Neural crest cell (in vitro differentiated cells): ENCODE measurements around the gene POGLUT2. TPM values are rescaled to one million over a fixed set of nuclear protein-coding genes. Genes with fewer than 3 reads are reported as not detected.

Experiments used
- DNase-seq: peaks from one replicate; pipeline ENCODE4 v3.0.0; 2021; ENCODE audit warnings: low read depth, mixed read lengths, low spot score
- H3K27ac Mint-ChIP-seq: one replicate; pipeline ENCODE4 v1.8.0; 2021; ENCODE audit warnings: mild to moderate bottlenecking, mixed read lengths; ENCODE audit not compliant: unreplicated experiment
- H3K27me3 Mint-ChIP-seq: 2 replicates; pipeline ENCODE4 v1.8.0; 2021; ENCODE audit warnings: low read depth, mild to moderate bottlenecking, mixed read lengths
- H3K36me3 Mint-ChIP-seq: 2 replicates; pipeline ENCODE4 v1.8.0; 2021; ENCODE audit warnings: low read depth, mild to moderate bottlenecking, mixed read lengths
- H3K4me1 Mint-ChIP-seq: 2 replicates; pipeline ENCODE4 v1.8.0; 2021; ENCODE audit warnings: mixed read lengths
- H3K4me3 Mint-ChIP-seq: one replicate; pipeline ENCODE4 v1.8.0; 2021; ENCODE audit warnings: mild to moderate bottlenecking, mixed read lengths
- H3K9me3 Mint-ChIP-seq: 2 replicates; pipeline ENCODE4 v1.8.0; 2021; ENCODE audit warnings: mixed read lengths
- total RNA-seq: library from RNA; stranded (reverse); gene quantifications from 2 replicates; pipeline ENCODE4 v1.2.1, GENCODE V29; 2021
- TF ChIP-seq, protein P1 (sequence below): fragments of 200-600 bp; sonication (generic); conservative IDR thresholded peaks from 2 replicates; pipeline ENCODE4 v1.5.0; 2021; ENCODE audit warnings: antibody characterized with exemption, mild to moderate bottlenecking

POGLUT2 gene
- total RNA-seq, 1 donor from 2014 or later, result 31.1 TPM

DNA sequence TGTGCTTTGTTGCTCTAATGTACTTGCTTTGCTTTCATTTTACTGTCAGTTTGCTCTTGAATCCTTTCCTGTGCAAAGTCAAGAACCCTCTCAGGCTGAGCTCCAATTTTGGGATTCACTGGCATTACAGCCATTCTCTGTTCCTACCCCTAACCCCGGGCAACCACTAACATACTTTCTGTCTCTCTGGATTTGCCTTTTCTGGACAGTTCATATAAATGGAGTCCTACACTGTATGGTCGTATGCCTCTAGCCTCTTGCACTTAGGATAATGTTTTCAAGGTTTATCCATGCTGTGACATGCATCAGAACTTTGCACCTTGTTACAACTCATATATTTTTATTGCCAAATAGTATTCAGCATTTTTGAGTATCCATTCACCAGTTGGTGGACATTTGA, 22.5 kb downstream of the POGLUT2 start:
- peaks cover 13% of the 10 kb centered on the region for H3K36me3 Mint-ChIP-seq
- H3K4me3 Mint-ChIP-seq, result no peak overlapping the region
- H3K9me3 Mint-ChIP-seq, result peaks cover 5% of the 10 kb centered on the region
- no peaks in the 10 kb centered on the region for H3K27me3 Mint-ChIP-seq
- TF ChIP-seq, protein P1, sequence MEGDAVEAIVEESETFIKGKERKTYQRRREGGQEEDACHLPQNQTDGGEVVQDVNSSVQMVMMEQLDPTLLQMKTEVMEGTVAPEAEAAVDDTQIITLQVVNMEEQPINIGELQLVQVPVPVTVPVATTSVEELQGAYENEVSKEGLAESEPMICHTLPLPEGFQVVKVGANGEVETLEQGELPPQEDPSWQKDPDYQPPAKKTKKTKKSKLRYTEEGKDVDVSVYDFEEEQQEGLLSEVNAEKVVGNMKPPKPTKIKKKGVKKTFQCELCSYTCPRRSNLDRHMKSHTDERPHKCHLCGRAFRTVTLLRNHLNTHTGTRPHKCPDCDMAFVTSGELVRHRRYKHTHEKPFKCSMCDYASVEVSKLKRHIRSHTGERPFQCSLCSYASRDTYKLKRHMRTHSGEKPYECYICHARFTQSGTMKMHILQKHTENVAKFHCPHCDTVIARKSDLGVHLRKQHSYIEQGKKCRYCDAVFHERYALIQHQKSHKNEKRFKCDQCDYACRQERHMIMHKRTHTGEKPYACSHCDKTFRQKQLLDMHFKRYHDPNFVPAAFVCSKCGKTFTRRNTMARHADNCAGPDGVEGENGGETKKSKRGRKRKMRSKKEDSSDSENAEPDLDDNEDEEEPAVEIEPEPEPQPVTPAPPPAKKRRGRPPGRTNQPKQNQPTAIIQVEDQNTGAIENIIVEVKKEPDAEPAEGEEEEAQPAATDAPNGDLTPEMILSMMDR, result no peak
- H3K27ac Mint-ChIP-seq, result no peak overlapping the region
- DNase-seq, result no peak
- H3K4me1 Mint-ChIP-seq, result peaks cover 26% of the 10 kb centered on the region

DNA sequence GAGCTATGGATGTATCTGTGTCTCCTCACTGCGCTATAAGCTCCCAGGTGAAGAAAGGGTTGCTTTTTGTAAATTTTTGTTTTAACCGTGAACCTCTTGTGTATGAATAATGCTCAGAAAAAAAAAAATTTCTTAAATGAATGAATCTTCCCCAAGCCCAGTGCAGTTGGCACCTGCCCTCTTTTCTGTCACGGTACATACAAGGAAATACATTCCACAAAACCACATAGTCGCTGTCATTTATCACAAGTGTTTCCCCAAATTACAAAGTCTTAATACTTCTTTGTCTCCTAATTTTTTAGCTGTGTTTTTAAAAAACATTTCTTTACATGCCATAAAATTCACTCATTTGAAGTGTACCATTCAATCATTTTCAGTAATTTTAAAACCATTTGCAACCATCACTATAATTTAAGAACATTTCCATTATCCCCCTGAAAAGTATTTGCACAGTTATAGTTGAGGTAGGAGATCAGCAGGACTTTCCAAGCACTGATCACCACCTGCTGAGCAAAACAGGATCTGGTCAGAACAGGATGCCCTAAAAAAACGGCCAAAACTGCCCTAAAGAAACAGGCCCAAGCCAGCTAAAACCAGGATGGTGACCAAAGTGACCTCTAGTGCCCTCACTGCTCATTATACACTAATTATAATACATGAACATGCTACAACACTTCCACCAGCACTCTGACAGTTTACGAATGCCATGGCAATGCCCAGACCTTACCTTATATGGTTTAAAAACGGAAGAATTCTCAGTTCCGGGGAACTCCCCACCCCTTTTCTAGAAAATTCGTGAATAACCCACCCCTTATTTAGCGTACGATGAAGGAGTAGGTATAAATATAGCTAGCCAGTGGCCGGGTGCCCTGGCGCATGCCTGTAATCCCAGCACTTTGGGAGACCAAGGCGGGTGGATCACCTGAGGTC, 23.9 kb downstream of the POGLUT2 start:
- H3K36me3 Mint-ChIP-seq, result peaks cover 8% of the 10 kb centered on the region
- TF ChIP-seq, protein P1, result no peak
- no peak overlapping the region for H3K27ac Mint-ChIP-seq
- no peak for DNase-seq
- no peaks in the 10 kb centered on the region for H3K27me3 Mint-ChIP-seq
- peaks cover 31% of the 10 kb centered on the region for H3K4me1 Mint-ChIP-seq
- peak overlapping the region; percentile 86 for H3K4me3 Mint-ChIP-seq
- H3K9me3 Mint-ChIP-seq, result peaks cover 2% of the 10 kb centered on the region

DNA sequence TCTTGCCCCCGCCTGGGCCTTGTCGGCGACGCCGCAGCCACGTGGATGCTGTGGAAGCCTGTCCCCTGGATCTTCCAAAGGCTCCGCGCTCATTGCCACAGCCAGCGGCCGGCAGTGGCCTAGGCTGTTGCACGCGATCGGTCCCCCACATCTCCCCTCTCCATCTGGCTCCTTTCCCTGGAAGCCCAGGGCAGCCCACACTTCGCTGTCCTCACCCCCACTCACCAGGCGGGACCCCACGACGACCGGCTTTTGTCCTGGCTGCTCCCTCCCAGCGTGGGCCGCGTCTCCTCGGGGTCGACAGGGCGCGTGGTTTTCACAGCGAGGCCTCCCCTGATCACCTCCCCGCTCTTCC, 24.6 kb downstream of the POGLUT2 start:
- Mint-ChIP-seq H3K4me3 (peak overlapping the region; percentile 86), H3K27ac (peak overlapping the region; percentile 25), H3K9me3 (peaks cover 2% of the 10 kb centered on the region), H3K27me3 (no peaks in the 10 kb centered on the region), H3K36me3 (peaks cover 5% of the 10 kb centered on the region), H3K4me1 (peaks cover 34% of the 10 kb centered on the region)
- no peak for DNase-seq
- TF ChIP-seq, protein P1, result no peak

DNA sequence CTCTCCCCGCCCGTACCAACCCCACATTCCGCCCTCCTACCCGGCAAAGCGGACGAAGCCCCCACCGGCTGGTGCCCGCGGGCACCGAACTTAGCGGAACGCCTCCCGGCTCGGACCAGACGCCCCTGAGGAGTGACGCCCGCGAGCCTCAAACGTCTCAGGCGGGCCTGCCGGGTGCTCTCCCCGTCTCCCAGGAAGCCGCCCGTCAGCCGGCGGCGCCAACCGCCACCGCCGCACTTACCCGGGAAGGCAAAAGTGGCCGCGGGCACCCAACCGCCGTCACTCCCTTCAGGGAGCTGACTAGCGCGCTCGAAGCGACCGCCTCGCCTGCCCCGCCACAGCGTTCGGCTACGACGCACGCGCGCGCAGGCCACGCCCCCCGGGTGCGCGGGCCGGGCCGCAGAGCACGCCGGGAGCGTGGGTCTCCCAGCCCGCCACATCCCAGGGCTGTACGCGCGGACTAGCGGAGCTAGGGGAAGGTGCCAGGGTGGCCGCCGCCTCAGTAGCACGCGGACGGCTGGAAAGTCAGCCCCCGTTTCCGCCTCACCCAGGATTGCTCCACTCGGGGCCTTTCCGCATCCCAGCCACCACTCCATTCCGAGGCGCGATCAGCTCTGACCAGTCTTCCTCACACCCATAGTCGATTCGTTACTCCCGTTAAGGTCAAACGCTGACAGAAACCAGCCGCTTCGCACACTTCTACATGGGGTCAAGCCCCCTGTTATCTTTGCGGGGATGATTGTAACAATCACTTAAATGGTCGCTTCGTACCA, 25.1 kb downstream of the POGLUT2 start, which contains the start of gene TEX30:
TEX30 (minus strand) TSS at position 346 of the 773 bp plus-strand sequence. CDS start 3,760 bp downstream, outside the sequence.
- Mint-ChIP-seq H3K36me3 (peaks cover 5% of the 10 kb centered on the region), H3K4me3 (peak within 1 kb of the TSS; percentile 93), H3K9me3 (peaks cover 2% of the 10 kb centered on the region), H3K27me3 (no peaks in the 10 kb centered on the region), H3K4me1 (peaks cover 34% of the 10 kb centered on the region), H3K27ac (peak within 1 kb of the TSS; percentile 92)
- TF ChIP-seq, protein P1, result no peak
- DNase-seq, result peak; percentile 75

DNA sequence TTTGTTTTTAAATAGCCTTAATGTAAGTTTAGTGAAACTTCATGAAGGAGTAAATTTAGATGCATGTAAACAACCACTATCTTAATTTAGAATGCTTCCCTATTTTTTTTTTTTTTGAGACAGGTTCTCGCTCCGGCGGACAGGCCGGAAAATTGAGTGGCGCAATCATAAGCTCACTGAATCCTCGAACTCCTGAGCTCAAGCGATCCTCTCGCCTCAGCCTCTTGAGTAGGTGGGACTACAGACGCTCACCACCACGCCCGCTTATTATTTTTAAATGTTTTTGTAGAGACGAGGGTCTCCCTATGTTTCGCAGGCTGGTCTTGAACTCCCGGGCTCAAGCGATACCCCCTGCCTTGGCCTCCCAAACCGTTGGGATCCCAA, 26.7 kb downstream of the POGLUT2 start:
- H3K27ac Mint-ChIP-seq, result no peak overlapping the region
- no peak for DNase-seq
- H3K4me3 Mint-ChIP-seq, result peak overlapping the region; percentile 78
- peaks cover 34% of the 10 kb centered on the region for H3K4me1 Mint-ChIP-seq
- TF ChIP-seq, protein P1, result no peak
- no peaks in the 10 kb centered on the region for H3K27me3 Mint-ChIP-seq
- peaks cover 5% of the 10 kb centered on the region for H3K36me3 Mint-ChIP-seq
- peaks cover 2% of the 10 kb centered on the region for H3K9me3 Mint-ChIP-seq
